HG03520 (cell line): Measurements from ENCODE around the gene CDCA8.
"Not testable (repeated sequence)": the region's sequence is repeated elsewhere in the genome, so short reads cannot be mapped to it uniquely, and the experiment has no call there.

Experiments used
- ATAC-seq: cut with Tn5 transposase; IDR thresholded peaks from one replicate; pipeline ENCODE4 v1.9.1; 2021; ENCODE audit warnings: mild to moderate bottlenecking, moderate library complexity; ENCODE audit not compliant: unreplicated experiment

The CDCA8 gene

DNA sequence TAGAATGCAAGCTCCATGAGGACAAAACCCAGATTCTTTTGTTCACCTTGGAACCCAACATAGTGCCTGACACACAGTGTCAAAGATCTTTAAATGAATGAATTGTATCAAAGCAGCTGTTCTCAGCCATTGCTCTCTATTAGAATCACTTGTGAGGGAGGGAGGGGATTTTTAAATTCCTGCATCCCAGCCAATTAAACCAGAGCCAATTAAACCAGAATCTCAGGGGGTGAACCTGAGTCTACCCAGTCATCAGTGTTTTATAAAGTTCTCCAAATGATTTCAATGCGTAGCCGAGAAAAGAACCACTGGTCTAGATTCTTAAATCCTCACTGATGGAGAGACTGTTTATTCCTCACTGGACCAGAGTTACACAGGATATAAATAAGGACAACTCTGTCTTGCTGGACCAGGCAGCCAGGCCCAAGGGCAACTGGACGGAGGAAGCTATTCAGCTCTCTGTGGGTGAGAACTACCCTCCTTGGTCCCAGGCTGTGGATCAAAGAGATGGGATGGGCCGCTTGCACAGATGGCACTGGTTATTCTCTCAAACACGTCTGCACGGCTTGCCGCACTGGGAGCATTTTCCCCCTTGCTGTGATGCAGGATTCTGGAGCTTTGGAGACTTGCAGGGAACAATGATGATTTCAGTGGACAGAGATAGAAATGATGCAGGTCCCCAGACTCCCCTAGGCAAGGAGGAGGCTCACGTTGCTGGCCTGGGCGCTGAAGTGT, 20.0 kb upstream of the CDCA8 start:
- no peak for ATAC-seq

DNA sequence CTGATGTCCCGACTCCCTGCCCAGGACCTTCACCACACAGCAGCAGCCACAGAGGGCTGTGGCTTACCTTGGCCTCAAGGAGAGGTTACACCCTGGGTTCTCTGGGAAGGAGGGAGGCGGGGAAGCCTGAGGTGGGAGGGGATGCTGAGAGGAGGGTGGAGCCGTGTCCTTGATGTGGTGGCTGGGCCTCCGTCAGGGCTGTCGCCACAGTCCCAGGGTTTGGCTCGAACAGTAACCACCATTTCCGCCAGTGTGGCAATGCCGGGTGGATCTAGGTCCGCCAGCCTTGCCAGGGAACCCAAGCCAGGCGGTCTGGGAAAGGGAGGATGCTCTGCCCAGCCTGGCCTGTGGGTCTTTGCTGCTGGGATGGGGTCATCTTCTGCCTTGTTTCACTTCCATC, 18.4 kb upstream of the CDCA8 start:
- no peak for ATAC-seq

DNA sequence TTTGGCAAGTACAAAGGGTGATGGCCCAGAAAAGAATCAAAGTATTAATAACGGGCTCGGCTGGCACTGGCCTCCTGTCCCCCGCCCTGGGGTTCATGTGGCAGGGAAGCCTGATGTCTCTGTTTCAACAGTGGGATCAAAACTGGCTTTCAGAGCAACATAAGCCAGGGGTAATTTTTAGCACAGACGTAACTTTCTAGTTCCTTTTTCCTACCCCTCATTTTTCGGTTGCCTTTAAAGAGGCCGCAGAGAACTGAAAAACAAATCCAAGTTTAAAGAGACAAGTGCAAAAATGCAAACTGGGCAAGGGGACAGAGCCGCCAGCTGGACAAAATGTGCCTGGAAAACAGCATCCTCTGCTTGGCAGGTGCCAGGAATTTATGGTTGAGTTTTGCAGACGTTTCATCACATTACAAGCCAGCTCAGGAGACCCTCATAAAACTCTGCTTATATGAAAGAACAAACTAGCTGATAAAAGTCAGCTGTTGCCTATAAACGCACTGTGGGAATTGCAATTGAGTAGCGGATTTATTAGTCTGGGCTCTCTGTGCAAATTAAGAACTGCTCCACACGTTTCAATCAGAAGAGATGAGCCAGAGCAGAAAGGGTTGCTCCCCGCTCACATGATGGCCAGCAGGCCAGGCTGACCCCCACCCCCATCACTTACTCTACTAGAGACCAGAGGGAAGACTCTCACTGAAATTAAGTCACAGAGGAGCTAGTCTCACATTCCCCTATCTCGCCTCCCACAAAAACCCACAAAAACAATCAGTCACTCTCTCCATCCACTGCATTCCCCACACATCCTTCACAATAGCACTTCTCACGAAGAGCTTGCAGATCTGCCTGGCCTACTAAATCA, 15.8 kb upstream of the CDCA8 start:
- no peak for ATAC-seq

DNA sequence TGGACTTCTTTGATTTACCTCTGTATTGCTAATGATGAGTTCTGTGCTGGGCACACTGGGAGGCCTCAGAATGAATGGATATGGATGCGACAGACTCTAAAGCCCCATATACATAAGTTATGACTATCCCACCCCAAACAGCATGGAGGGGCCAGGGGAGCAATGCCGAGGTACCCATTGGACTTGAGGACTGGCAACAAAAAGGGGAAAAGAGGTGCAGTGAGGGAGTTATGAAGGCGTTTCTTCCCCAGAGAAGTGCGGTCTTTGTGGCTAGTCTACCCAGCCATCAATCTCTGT, 15.2 kb upstream of the CDCA8 start:
- ATAC-seq, result no peak

DNA sequence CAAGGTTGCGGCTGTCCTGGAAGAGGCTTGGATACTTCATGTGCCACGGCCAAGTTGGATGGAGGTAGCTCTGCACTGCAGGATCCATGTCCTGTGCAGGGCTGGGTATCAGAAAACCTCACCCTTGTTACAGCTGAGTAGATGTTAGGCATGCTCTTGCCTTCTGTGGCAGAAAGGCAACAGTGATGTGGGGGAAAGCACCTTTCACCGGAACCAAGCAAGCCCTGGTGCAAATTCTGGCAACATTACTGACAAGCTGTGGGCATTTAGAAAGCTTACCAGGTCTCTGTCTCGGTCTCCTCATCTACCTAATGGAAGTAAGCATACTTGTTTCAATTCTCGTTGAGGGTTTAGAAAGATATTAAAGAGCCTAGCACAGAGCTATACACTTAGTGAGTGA, 14.5 kb upstream of the CDCA8 start:
- ATAC-seq, result no peak

DNA sequence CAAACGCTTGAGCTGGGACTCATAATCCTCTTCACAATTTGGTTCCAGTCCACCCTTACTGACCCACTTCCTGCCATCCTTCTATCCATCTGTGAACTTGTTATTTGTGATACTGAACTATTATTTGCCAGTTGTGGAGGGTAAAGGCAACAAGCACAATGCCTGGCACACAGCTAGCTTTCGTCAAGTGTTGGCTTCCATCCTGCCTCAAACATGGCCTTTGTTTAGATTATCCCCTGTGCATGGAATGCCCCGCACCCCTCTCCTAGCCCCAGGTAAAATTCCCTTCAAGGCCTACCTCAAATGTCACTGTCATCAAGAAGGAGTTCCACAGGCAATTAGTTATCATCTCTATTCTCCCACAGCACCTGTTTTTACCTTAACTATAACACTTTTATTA, 11.4 kb upstream of the CDCA8 start:
- ATAC-seq, result no peak

DNA sequence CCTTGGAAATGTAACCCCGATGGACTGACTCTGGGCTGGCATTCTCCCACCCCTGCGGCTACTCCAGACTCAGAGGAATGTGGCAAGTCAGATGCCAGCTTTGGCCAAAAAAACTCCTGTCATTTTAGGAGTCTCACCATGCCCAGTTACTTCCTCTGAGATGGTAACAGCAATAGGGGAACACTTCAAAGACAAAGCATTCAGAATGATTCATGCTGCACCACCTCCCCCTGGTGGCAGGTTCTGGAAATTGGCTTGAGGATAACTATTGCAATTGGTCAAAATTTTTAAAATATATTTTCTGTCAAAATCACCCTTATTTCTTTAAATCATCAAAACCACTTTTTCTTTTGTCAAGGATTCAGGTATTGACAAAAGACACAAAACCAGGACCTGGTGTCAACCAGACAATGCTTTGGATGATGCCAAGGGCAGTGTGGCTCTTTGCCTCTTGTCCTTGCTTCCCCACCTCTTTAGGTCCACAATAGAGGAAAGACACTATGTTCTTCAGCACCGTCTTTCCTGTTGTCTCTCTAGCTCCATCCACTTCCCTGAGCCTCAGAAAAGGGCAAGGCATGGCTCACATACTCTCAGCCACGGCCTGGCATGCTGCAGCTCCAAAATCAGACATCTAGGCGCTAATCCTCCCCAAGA, 9.9 kb upstream of the CDCA8 start:
- ATAC-seq, result no peak

DNA sequence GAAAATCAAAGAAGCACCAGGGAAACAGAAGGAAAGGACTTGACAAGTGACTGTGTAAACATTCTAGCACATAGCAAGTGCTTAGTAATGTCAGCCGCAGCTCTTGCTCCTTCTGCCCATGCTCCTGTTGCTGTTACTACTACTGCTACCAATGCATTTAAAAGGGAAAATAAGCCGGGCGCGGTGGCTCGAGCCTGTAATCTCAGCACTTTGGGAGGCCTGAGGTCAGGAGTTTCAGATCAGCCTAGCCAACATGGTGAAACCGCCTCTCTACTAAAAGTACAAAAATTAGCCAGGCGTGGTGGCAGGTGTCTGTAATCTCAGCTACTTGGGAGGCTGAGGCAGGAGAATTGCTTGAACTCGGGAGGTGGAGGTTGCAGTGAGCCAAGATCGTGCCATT, 8.1 kb upstream of the CDCA8 start:
- ATAC-seq, result not testable (repeated sequence)

DNA sequence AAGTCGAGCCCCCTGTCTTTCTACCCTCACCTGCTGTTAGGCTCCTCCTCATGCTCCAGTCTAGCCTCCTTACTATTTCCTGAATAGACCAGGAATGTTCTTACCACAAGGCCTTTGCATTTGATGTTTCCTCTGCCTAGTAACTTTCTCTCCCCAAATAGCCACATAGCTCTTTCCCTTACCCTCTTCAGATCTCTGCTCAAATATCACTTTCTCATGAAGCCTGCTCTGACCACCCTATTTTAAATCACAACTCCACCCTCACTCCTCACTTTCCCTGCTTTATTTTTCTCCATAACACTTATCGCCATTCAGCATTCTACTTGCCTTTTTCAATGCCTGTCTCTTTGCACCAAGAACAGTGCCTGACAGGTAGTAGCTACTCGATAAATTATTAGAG, 6.6 kb upstream of the CDCA8 start:
- no peak for ATAC-seq

DNA sequence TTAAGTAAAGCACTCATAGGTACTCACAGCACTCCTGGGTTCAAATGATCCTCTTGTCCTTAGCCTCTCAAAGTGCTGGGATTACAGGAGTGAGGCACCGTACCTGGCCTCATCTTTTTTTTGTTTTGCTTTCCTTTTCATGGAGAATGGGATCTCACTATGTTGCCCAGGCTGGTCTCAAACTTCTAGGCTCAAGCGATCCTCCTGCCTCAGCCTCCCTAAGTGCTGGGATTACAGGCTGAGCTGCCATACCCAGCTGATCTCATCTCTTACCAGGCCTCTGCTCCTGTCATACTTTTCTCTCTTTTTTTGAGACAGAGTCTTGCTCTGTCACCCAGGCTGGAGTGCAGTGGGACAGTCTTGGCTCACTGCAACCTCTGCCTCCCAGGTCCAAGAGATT, 4.6 kb upstream of the CDCA8 start:
- not testable (repeated sequence) for ATAC-seq

DNA sequence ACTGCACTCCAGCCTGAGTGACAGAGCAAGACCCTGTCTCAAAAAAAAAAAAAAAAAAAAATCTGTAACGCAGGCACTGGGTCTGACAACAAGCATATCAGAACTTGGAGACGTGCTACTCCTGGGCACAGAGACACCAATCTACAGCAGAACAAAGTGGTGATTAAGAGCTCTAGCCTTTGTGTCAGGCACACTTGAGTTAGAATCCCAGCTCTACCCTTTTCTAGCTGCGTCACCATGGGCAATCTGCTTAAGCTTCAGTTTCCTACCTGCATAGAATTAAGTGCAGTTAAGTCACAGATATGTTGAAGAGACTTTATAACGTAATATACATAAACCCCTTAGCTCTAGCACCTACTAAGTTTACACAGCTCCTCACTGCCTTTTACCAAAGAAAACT, 3.4 kb upstream of the CDCA8 start:
- ATAC-seq, result no peak

DNA sequence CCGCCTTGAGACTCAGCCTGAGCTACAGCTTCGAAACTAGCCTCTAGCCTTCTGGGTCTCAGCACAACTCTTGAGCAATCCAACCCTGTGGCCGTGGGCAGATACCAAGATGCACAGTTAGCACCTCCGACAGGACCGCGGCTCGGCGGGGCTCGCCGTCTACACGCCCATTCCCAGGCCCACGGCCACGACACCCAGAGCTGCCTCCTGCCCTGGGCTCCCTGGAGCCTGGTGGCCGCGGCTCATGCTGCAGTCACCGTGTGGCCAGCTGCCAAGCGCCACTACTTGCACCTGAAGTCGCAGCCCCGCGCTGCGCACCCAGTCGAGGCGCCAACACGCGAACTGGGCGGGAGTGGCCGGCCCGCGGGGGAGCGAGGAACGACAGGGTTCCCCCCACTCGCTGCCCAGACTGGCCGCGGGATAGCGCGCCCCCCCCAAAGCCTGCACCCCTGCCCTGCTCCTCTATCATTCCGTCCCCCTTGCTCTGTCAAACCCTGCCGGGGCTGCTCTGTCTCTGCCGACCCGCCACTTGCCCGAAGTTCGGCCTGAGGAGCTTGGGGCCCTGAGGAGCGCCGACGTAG, 729 bp upstream of the CDCA8 start:
- ATAC-seq, result no peak

DNA sequence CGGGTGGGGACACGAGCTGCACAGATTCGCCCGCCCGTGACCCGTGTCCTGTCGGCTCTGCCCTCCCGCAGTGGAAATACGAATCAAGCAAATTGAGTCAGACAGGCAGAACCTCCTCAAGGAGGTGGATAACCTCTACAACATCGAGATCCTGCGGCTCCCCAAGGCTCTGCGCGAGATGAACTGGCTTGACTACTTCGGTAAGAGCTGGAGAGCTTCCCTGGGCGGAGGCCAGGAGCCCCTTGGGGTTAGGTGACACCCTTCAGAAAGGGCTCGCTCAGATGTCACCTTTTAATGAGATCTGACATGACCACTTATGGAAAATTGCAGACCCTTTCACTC, 489 bp downstream of the CDCA8 start:
- no peak for ATAC-seq

DNA sequence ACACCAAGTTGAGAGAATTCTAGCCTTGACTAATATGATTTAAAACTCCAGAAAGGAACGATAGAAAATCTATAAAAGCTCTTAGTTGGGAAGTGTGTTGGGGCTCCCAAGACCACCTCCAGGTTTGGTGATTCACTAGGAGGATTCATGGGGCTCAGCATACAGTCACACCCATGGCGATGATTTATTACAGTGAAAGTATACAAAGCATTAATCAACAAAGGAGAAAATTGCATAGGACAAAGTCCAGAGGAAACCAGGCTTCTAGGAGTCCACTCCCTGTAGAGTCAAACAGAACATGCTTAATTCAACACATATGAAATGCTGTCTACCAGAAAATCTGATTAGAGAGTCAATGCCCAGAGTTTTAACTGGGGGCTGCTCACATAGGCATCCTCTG, 4.8 kb downstream of the CDCA8 start:
- ATAC-seq, result no peak

DNA sequence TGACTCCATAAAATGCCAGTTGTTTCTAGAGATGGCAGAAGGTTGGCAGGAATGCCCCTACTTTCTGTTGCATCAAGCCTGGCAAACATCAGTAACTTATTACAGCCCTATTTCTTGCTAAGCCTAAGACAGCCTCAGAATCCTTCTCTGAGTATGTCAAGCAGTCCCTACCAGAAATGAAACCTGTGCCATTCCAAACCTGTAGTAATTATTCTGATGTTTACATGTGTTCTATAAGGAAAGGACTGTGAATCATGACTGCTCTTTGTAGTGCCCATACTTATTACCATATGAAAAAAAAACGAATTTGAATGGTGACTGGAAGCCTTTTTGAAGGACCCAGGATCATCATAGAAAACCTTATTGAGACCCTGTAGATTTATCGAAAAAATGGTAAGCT, 5.4 kb downstream of the CDCA8 start:
- no peak for ATAC-seq

DNA sequence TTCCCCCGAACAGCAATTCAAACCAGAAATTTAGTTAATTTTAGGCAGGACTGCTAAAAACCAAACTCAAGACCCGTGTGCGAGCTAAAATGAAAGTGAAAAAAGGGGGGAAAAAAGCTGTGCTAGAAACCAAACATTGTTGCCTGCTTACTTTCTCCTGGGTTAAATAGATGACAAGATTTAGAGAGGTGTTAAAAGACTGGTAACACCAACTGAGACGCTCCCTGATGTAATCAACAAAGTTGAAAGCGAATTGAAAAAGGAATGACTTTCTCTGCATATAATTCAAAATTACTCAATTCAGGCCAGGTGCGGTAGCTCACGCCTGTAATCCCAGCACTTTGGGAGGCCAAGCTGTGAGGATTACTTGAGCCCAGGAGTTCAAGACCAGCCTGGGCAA, 6.8 kb downstream of the CDCA8 start:
- ATAC-seq, result no peak

DNA sequence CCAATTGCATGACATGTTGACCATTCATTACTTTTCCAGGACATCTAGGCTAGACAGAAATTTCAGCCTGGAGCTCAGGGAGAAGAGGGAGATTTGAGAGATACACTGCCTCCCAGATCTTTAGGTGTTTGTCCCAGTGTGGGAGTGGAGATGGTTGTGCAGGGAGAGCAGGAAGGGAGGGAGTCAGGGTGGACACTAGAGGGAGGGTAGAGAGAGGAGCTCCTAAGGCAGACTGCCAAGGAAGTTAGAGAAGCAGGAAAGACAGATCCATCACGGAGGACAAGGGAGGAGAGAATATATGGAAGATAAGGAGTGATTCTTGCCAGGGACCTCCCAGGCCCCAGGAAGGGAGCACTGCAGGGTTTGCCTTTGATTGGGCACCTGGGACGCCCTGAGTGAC, 8.7 kb downstream of the CDCA8 start:
- ATAC-seq, result no peak

DNA sequence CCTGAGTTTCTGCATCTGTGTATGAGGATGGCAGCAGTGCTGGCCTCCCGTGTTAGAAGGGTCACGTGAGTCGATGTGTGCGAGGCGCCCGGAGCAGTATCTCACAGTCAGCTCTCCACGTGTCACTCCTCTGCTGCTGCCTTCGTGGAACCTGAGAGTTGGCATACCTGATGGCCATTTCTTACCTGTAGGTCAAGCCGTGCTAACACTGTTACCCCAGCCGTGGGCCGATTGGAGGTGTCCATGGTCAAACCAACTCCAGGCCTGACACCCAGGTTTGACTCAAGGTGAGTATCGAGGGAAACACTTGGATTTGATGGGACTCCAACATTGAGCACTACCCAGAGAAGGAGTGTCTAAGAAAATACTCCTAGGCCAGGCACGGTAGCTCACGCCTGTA, 10.7 kb downstream of the CDCA8 start:
- ATAC-seq, result no peak

DNA sequence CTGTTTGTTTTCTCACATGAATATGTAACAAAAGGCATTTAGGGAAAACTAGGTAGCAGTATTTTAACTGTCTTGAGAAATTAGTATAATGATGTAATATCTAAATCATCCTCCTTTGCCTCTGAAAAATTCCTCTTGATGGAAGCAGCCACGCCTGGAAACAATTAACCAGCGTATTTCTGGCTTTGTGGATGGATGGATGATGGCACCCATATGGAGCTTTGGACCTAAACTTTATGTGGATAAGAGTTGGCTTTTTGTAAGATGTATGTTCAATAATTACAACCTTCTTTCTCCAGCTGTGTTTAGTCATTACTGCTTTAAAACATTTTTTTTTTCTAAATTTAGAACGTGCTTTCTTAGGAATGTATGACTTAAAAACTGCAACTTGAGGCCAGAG, 12.7 kb downstream of the CDCA8 start:
- no peak for ATAC-seq

DNA sequence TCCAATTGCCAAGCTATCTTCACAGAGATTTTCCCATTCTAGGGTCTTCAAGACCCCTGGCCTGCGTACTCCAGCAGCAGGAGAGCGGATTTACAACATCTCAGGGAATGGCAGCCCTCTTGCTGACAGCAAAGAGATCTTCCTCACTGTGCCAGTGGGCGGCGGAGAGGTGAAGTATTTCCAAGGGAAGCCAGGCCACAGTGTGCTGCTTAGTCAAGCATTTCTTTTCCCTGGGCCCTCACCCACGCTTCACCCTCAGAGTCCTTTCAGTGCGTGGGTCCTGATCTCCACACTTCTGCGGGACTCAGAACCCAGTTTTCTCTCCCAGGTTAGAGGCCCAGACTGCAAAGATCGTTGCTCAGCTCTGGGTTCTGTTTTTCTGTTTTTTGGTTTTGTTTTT, 13.1 kb downstream of the CDCA8 start:
- ATAC-seq, result no peak

DNA sequence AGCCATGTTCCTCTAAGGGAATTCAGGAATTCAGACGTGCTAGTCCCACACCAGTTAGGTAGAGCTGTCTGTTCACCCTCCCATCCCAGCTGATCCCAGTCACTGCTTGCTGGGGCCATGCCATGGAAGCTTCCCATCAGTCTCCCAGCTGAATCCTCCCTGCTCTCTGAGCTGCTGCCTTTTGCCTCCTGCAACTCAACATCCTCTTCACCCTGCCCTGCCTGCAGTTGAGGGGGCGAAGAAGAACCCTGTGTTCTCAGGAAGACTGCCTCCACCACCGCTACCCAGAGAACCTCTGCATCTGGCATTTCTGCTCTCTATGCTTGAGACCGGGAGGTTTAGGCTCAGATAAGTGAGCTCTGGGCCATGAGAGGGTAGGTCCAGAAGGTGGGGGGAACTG, 16.2 kb downstream of the CDCA8 start:
- ATAC-seq, result no peak

DNA sequence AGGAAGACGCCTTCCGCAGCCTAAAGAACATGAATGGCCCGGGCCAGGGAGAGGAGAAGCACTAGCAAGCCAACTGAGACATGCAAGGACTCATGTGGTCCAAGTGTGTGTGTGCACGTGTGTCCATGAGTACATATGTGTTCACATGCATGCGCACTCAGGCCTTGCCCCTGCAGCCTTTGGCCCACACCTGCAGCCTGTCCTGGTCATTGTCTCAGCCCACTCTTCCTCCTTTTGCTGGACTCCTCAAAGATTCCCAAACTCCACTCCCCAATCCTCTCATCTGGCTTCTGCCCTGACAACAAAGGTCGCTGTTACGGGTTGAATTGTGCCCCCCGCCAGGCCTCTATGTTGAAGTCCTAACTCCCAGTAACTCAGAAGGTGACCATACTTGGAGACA, 21.9 kb downstream of the CDCA8 start:
- ATAC-seq, result no peak
